ENCODE results near the gene DOC2B.
A peak's percentile ranks its signal among the peaks of the same experiment; 100 is the strongest.

The DOC2B gene

DNA sequence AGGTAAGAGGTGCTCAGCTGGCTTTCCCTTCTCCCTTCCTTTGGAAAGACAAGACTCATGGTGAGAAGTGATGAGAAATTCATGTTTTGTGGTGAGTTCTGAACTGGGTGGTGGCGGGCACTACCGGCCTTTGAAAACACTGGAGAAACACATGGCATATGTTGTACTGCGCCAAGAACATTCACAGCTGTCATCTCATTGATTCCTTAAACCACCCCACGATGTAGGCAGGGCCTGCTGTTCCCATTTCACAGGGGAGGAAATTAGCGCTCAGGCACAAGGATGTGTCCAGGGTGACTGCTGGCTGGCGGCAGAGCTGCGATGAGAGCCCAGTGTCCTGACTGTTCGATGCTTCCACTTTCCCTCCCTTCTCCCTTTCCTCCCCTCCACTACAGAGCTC lies 1.6 kb upstream of the DOC2B start:
- Histone ChIP-seq H3K4me3 (ENCODE audit: low read depth in 1 of 2, low read length in 2 of 2) (no peak overlapping the region), H3K4me1 (ENCODE audit: control insufficient read depth in 1 of 2, insufficient read depth in 2 of 2, low read length in 2 of 2) (peaks cover 0 to 9% of the 10 kb centered on the region in 2 donors), H3K36me3 (ENCODE audit: control insufficient read depth in 1 of 2, insufficient read depth in 2 of 2, low read length in 2 of 2) (no peaks in the 10 kb centered on the region), H3K27ac (ENCODE audit: low read length) (no peak overlapping the region), H3K9me3 (ENCODE audit: control insufficient read depth in 1 of 2, low read length in 2 of 2) (no peaks in the 10 kb centered on the region), H3K27me3 (ENCODE audit: low read depth, low read length) (peaks cover 11% of the 10 kb centered on the region)

GRCh38 chr17:182050-182751 lies 751 bp upstream of the DOC2B start:
- Histone ChIP-seq H3K4me3 (ENCODE audit: low read depth in 1 of 2, low read length in 2 of 2) (peak overlapping the region; percentile 21 to 52), H3K4me1 (ENCODE audit: control insufficient read depth in 1 of 2, insufficient read depth in 2 of 2, low read length in 2 of 2) (peaks cover 0 to 9% of the 10 kb centered on the region in 2 donors), H3K27me3 (ENCODE audit: low read depth, low read length) (peaks cover 11% of the 10 kb centered on the region), H3K27ac (ENCODE audit: low read length) (no peak overlapping the region), H3K9me3 (ENCODE audit: control insufficient read depth in 1 of 2, low read length in 2 of 2) (no peaks in the 10 kb centered on the region), H3K36me3 (ENCODE audit: control insufficient read depth in 1 of 2, insufficient read depth in 2 of 2, low read length in 2 of 2) (no peaks in the 10 kb centered on the region)

DNA sequence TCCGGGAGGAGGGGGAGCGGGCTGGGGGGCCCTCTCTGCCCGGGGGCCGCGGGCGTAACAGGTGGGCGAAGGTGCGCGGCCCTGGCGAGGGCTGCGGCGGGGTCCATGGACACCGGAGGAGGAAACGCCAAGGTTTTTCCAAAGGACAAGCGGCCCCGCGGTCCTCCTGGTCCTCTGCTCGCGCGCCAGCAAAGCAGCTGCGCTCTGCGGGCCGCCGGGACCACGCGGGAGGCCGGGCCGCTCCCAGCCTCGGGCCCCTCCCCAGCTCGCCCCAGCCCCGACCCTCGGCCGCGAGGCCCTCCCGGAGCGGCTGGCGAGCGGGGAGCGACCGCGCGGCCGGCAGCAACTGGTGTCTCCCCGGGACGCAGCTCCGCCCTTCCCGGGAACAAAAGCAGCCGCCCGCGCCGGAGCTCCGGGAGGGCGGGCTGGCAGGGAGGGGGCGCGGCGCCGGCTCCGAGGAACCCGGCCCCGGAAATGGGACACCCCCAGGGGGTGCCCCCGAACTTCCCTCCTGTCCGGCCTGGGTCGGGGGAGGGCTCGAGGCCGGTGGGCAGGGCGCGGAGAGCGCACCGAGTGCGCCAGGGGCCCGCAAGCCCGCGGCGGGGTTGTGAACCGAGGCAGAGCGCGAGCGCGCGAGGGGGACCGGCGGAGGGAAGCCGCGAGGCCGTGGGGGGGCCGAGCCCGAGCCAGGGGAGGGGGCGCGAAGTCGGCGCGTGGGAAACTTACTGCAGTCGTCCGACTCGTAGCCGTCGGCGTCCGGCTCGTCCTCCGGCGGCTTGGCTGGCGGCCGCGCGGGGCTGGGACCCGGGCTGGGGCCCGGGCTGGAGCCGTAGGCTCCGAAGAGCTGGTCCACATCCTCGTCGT lies 837 bp downstream of the DOC2B start:
- Histone ChIP-seq H3K9me3 (ENCODE audit: control insufficient read depth in 1 of 2, low read length in 2 of 2) (no peaks in the 10 kb centered on the region), H3K27ac (ENCODE audit: low read length) (no peak overlapping the region), H3K4me1 (ENCODE audit: control insufficient read depth in 1 of 2, insufficient read depth in 2 of 2, low read length in 2 of 2) (peaks cover 0 to 9% of the 10 kb centered on the region in 2 donors), H3K27me3 (ENCODE audit: low read depth, low read length) (peaks cover 11% of the 10 kb centered on the region), H3K4me3 (ENCODE audit: low read depth in 1 of 2, low read length in 2 of 2) (peak overlapping the region in 1 of 2 donors; percentile 59), H3K36me3 (ENCODE audit: control insufficient read depth in 1 of 2, insufficient read depth in 2 of 2, low read length in 2 of 2) (no peaks in the 10 kb centered on the region)

GRCh38 chr17:179781-180380 lies 1.6 kb downstream of the DOC2B start:
- Histone ChIP-seq H3K27me3 (ENCODE audit: low read depth, low read length) (peaks cover 11% of the 10 kb centered on the region), H3K4me1 (ENCODE audit: control insufficient read depth in 1 of 2, insufficient read depth in 2 of 2, low read length in 2 of 2) (peaks cover 0 to 9% of the 10 kb centered on the region in 2 donors), H3K27ac (ENCODE audit: low read length) (no peak overlapping the region), H3K9me3 (ENCODE audit: control insufficient read depth in 1 of 2, low read length in 2 of 2) (no peaks in the 10 kb centered on the region), H3K4me3 (ENCODE audit: low read depth in 1 of 2, low read length in 2 of 2) (peak overlapping the region in 1 of 2 donors; percentile 59), H3K36me3 (ENCODE audit: control insufficient read depth in 1 of 2, insufficient read depth in 2 of 2, low read length in 2 of 2) (no peaks in the 10 kb centered on the region)

- Histone ChIP-seq H3K27me3 (ENCODE audit: low read depth, low read length) (peaks cover 11% of the 10 kb centered on the region), H3K4me3 (ENCODE audit: low read depth in 1 of 2, low read length in 2 of 2) (peak overlapping the region in 1 of 2 donors; percentile 16), H3K36me3 (ENCODE audit: control insufficient read depth in 1 of 2, insufficient read depth in 2 of 2, low read length in 2 of 2) (no peaks in the 10 kb centered on the region), H3K4me1 (ENCODE audit: control insufficient read depth in 1 of 2, insufficient read depth in 2 of 2, low read length in 2 of 2) (peaks cover 0 to 9% of the 10 kb centered on the region in 2 donors), H3K27ac (ENCODE audit: low read length) (peak overlapping the region; percentile 3), H3K9me3 (ENCODE audit: control insufficient read depth in 1 of 2, low read length in 2 of 2) (no peaks in the 10 kb centered on the region)
Observed at GRCh38 chr17:179066-179432, 2.4 kb downstream of the DOC2B start.

DNA sequence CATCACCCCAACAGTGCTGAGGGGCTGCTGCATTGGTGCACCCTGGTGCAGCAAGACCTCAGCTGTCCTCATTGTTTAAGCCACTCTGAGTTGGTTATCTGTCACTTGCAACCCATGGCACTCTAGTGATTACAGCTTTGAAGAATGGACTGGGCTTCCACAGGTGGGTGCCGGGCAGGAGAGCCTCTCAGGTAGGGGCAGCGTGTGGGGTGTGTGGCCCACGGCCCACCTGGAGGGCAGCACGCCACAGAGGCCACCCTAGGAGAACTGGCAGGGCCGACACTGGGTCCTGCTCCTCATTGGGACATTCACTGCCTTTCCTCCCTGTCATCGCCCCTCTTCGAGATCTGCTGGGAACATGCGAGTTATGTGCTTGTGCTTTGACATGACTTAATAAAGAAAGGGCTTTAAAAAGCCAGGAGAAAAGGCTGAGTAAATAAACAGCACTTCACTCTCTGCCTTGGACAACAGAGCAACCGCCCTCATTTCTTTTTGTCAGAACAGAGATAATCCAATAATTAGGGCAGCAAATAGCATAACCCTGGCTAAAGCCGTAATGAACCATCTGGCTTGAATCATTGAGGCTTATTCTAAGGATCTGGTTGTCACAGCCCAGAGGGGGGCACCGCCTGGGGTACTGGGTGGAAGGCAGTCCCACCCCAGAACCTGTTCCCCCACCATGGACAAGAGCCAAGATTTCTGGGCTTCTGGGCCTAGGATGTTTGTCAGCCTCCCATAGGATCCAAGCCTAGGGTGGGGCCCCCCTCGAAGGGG lies 3.0 kb downstream of the DOC2B start:
- Histone ChIP-seq H3K4me1 (ENCODE audit: control insufficient read depth in 1 of 2, insufficient read depth in 2 of 2, low read length in 2 of 2) (peaks cover 0 to 9% of the 10 kb centered on the region in 2 donors), H3K4me3 (ENCODE audit: low read depth in 1 of 2, low read length in 2 of 2) (no peak overlapping the region), H3K9me3 (ENCODE audit: control insufficient read depth in 1 of 2, low read length in 2 of 2) (no peaks in the 10 kb centered on the region), H3K27me3 (ENCODE audit: low read depth, low read length) (peaks cover 11% of the 10 kb centered on the region), H3K36me3 (ENCODE audit: control insufficient read depth in 1 of 2, insufficient read depth in 2 of 2, low read length in 2 of 2) (no peaks in the 10 kb centered on the region), H3K27ac (ENCODE audit: low read length) (peak overlapping the region; percentile 3)

- Histone ChIP-seq H3K27ac (ENCODE audit: low read length) (no peak overlapping the region), H3K36me3 (ENCODE audit: control insufficient read depth in 1 of 2, insufficient read depth in 2 of 2, low read length in 2 of 2) (no peaks in the 10 kb centered on the region), H3K9me3 (ENCODE audit: control insufficient read depth in 1 of 2, low read length in 2 of 2) (no peaks in the 10 kb centered on the region), H3K4me1 (ENCODE audit: control insufficient read depth in 1 of 2, insufficient read depth in 2 of 2, low read length in 2 of 2) (peaks cover 0 to 9% of the 10 kb centered on the region in 2 donors), H3K4me3 (ENCODE audit: low read depth in 1 of 2, low read length in 2 of 2) (no peak overlapping the region), H3K27me3 (ENCODE audit: low read depth, low read length) (peaks cover 10% of the 10 kb centered on the region)
Observed at GRCh38 chr17:177762-178161, 3.7 kb downstream of the DOC2B start.

- H3K27ac ChIP-seq (ENCODE audit: low read length), result no peak overlapping the region
- H3K9me3 ChIP-seq (ENCODE audit: control insufficient read depth in 1 of 2, low read length in 2 of 2), result no peaks in the 10 kb centered on the region
- H3K36me3 ChIP-seq (ENCODE audit: control insufficient read depth in 1 of 2, insufficient read depth in 2 of 2, low read length in 2 of 2), result no peaks in the 10 kb centered on the region
- H3K4me1 ChIP-seq (ENCODE audit: control insufficient read depth in 1 of 2, insufficient read depth in 2 of 2, low read length in 2 of 2), result peaks cover 0 to 9% of the 10 kb centered on the region in 2 donors
- no peak overlapping the region for H3K4me3 ChIP-seq (ENCODE audit: low read depth in 1 of 2, low read length in 2 of 2)
- H3K27me3 ChIP-seq (ENCODE audit: low read depth, low read length), result peaks cover 5% of the 10 kb centered on the region
Observed at GRCh38 chr17:177155-177554, 4.3 kb downstream of the DOC2B start.

DNA sequence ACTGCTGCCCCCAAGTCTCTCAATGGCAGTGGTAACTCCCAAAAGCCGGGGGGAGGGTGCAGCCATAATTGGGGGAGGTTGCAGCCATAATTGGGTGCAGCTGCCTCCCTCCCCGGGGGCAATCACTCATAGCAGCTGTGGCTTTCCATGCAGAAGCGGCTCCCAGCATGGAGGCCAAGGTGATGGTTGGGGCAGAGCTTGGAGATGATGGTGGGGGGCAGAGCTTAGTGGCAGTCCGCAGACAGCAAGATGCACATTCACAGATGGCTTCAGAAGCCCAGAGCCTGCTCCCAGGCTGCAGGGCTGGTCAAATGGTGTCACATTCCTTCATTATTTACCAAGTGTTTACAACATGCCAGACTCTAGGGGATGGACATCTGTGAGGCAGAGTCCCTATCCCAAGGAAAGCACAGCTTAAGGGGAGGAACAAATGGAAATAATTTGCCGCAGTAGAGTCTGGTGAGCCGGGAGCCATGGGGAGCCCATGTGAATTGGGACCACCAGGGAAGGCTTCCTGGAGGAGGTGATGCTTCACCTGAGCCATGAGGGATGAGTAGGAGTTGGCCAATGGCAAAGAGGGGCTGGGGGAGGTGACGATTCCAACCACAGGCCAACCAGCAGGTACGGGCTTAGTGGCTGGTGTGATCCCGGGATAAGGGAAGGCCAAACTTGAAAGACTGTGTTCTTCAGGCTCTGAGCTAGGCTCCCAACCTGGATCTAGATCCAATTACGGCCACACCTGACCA lies 8.1 kb downstream of the DOC2B start:
- Histone ChIP-seq H3K9me3 (ENCODE audit: control insufficient read depth in 1 of 2, low read length in 2 of 2) (no peaks in the 10 kb centered on the region), H3K27ac (ENCODE audit: low read length) (no peak overlapping the region), H3K27me3 (ENCODE audit: low read depth, low read length) (no peaks in the 10 kb centered on the region), H3K4me1 (ENCODE audit: control insufficient read depth in 1 of 2, insufficient read depth in 2 of 2, low read length in 2 of 2) (no peaks in the 10 kb centered on the region), H3K4me3 (ENCODE audit: low read depth in 1 of 2, low read length in 2 of 2) (no peak overlapping the region), H3K36me3 (ENCODE audit: control insufficient read depth in 1 of 2, insufficient read depth in 2 of 2, low read length in 2 of 2) (no peaks in the 10 kb centered on the region)

GRCh38 chr17:172401-172800 lies 9.0 kb downstream of the DOC2B start:
- Histone ChIP-seq H3K27ac (ENCODE audit: low read length) (no peak overlapping the region), H3K27me3 (ENCODE audit: low read depth, low read length) (no peaks in the 10 kb centered on the region), H3K4me3 (ENCODE audit: low read depth in 1 of 2, low read length in 2 of 2) (no peak overlapping the region), H3K4me1 (ENCODE audit: control insufficient read depth in 1 of 2, insufficient read depth in 2 of 2, low read length in 2 of 2) (no peaks in the 10 kb centered on the region), H3K36me3 (ENCODE audit: control insufficient read depth in 1 of 2, insufficient read depth in 2 of 2, low read length in 2 of 2) (no peaks in the 10 kb centered on the region), H3K9me3 (ENCODE audit: control insufficient read depth in 1 of 2, low read length in 2 of 2) (no peaks in the 10 kb centered on the region)

Data from muscle layer of duodenum (tissue), 2 donors.